HL-60 (cell line): Measurements from ENCODE around the gene CREB5.

ENCODE experiments used
- DNase-seq, 2 experiments: peaks; one replicate each; pipeline ENCODE4 v3.0.0-alpha.2; 2010 to 2020; ENCODE audit warnings: low read depth in 1 of 2, low spot score in 1 of 2
- H3K27ac ChIP-seq: fragments of 250-450 bp; sonication (Bioruptor Pico); replicated peaks from 2 replicates; pipeline ENCODE4 v1.5.1; 2020; ENCODE audit warnings: mild to moderate bottlenecking, moderate library complexity
- H3K27me3 ChIP-seq: fragments of 250-450 bp; sonication (Bioruptor Pico); 2 replicates; pipeline ENCODE4 v1.5.1; 2021; ENCODE audit warnings: mild to moderate bottlenecking, moderate library complexity; ENCODE audit not compliant: insufficient read depth, poor library complexity, severe bottlenecking
- H3K4me3 ChIP-seq: replicated peaks from 2 replicates; pipeline ENCODE4 v1.5.1; 2011; ENCODE audit warnings: mild to moderate bottlenecking, control low read depth, low read length; ENCODE audit not compliant: insufficient read depth
- GABPA ChIP-seq: IDR thresholded peaks from 2 replicates; pipeline ENCODE4 v1.6.1; 2012; ENCODE audit warnings: low read depth
- POLR2AphosphoS5 ChIP-seq: IDR thresholded peaks from 2 replicates; pipeline ENCODE4 v1.6.1; 2012; ENCODE audit warnings: low read depth
- SPI1 ChIP-seq: IDR thresholded peaks from 2 replicates; pipeline ENCODE4 v1.6.1; 2012; ENCODE audit warnings: low read depth, mild to moderate bottlenecking, borderline replicate concordance
- TF ChIP-seq, protein P1 (sequence below): IDR thresholded peaks from 2 replicates; pipeline ENCODE4 v1.6.1; 2012; ENCODE audit warnings: low read depth; ENCODE audit not compliant: insufficient replicate concordance
- TF ChIP-seq, protein P2 (sequence below): IDR thresholded peaks from one replicate; pipeline ENCODE4 v1.5.1; 2011; ENCODE audit warnings: low read length, control low read depth, inconsistent platforms; ENCODE audit not compliant: insufficient read depth

The CREB5 gene

DNA sequence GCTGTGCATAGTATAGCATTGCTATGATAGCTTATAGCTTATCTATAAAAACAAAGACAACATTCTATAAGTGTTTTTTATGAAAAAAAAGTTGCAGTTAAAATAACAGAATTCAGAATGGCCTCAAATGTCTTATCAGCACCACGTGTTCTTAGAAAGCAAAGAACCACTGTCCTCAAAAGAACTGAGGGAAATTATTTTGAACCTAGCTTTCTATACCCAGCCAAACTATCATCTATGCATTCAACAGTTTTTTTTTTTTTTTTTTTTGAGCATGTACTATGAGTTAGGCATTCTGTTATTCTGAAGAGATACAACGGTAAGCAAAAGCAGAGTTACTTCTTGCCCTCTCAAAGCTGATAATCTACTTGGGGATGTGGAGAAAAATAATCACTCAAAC lies 247.8 kb downstream of the CREB5 start:
- Histone ChIP-seq H3K27me3 (no peaks in the 10 kb centered on the region), H3K27ac (no peak overlapping the region), H3K4me3 (no peak overlapping the region)
- DNase-seq: no peak
- TF ChIP-seq, protein P1, sequence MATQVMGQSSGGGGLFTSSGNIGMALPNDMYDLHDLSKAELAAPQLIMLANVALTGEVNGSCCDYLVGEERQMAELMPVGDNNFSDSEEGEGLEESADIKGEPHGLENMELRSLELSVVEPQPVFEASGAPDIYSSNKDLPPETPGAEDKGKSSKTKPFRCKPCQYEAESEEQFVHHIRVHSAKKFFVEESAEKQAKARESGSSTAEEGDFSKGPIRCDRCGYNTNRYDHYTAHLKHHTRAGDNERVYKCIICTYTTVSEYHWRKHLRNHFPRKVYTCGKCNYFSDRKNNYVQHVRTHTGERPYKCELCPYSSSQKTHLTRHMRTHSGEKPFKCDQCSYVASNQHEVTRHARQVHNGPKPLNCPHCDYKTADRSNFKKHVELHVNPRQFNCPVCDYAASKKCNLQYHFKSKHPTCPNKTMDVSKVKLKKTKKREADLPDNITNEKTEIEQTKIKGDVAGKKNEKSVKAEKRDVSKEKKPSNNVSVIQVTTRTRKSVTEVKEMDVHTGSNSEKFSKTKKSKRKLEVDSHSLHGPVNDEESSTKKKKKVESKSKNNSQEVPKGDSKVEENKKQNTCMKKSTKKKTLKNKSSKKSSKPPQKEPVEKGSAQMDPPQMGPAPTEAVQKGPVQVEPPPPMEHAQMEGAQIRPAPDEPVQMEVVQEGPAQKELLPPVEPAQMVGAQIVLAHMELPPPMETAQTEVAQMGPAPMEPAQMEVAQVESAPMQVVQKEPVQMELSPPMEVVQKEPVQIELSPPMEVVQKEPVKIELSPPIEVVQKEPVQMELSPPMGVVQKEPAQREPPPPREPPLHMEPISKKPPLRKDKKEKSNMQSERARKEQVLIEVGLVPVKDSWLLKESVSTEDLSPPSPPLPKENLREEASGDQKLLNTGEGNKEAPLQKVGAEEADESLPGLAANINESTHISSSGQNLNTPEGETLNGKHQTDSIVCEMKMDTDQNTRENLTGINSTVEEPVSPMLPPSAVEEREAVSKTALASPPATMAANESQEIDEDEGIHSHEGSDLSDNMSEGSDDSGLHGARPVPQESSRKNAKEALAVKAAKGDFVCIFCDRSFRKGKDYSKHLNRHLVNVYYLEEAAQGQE: no peak
- TF ChIP-seq, protein P2, sequence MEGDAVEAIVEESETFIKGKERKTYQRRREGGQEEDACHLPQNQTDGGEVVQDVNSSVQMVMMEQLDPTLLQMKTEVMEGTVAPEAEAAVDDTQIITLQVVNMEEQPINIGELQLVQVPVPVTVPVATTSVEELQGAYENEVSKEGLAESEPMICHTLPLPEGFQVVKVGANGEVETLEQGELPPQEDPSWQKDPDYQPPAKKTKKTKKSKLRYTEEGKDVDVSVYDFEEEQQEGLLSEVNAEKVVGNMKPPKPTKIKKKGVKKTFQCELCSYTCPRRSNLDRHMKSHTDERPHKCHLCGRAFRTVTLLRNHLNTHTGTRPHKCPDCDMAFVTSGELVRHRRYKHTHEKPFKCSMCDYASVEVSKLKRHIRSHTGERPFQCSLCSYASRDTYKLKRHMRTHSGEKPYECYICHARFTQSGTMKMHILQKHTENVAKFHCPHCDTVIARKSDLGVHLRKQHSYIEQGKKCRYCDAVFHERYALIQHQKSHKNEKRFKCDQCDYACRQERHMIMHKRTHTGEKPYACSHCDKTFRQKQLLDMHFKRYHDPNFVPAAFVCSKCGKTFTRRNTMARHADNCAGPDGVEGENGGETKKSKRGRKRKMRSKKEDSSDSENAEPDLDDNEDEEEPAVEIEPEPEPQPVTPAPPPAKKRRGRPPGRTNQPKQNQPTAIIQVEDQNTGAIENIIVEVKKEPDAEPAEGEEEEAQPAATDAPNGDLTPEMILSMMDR: no peak
- TF ChIP-seq GABPA (no peak), POLR2AphosphoS5 (no peak)

DNA sequence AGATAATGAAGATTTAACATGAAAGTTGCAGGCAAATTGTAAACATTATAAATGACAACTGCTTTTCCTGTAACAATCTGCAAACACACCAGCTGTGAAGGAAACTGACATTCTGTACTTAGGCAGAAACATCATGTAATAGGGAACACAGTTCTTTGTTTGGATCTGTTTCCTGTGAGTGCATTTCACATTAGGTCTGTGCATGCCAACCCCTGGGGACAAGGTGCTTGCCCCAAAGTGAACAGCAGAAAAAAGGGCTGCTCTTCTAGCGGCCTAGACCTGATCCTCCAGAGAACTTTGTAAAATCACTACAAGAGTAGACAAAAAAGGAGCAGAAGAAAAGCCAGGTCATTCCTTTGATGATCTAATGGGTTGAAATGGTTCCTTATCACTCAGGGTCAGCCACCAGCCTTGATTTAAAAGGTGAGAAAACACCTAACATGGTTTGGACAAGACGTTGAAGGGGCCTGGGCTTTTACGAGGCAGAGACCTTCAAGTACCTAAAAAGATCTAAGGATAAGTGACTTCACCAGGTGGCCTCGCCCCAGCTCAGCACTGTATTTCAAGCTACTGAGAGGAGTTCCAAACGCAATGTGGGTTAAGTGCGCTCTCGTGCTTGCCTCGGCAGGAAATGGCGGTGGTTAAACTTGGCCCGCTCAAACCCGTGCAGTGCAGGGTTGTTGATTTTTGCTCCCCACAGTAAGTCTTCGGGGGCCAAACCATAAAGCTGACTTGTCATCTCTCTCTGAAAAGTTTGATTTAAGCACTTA lies 249.7 kb downstream of the CREB5 start:
- no peak for DNase-seq
- Histone ChIP-seq H3K27ac (no peak overlapping the region), H3K27me3 (no peaks in the 10 kb centered on the region), H3K4me3 (no peak overlapping the region)
- TF ChIP-seq, protein P1: no peak
- TF ChIP-seq SPI1 (no peak), POLR2AphosphoS5 (no peak), GABPA (no peak)
- TF ChIP-seq, protein P2: no peak

GRCh38 chr7:28666154-28666553 lies 253.8 kb downstream of the CREB5 start:
- TF ChIP-seq SPI1 (no peak), POLR2AphosphoS5 (no peak), GABPA (no peak)
- TF ChIP-seq, protein P1: no peak
- TF ChIP-seq, protein P2: no peak

More at GRCh38 chr7:28666154-28666553, 253.8 kb downstream of the CREB5 start:
- no peaks in the 10 kb centered on the region for H3K27me3 ChIP-seq
- H3K4me3 ChIP-seq: no peak overlapping the region
- no peak for DNase-seq
- no peak overlapping the region for H3K27ac ChIP-seq
